Endothelial cell of umbilical vein (primary cell): ENCODE data around the gene NPY.

Source experiments
- EZH2 ChIP-seq: IDR thresholded peaks from 2 replicates; pipeline ENCODE4 v1.6.1; 2012; ENCODE audit warnings: borderline replicate concordance, low read depth, mild to moderate bottlenecking, moderate library complexity, low read length, inconsistent platforms; ENCODE audit not compliant: severe bottlenecking
- JUN ChIP-seq: IDR thresholded peaks from 2 replicates; pipeline ENCODE4 v1.6.1; 2011; ENCODE audit warnings: borderline replicate concordance, low read depth; ENCODE audit not compliant: insufficient read length, insufficient read depth

GRCh38 chr7:24307326-24307725, 23.3 kb downstream of the NPY start:
- TF ChIP-seq JUN, result no peak
- TF ChIP-seq EZH2, result no peak
